NOMO-1 treated with dmso at 0.1 percent for 144 hours (cell line): Measurements from ENCODE around the gene PTCHD1.

Source experiments
- DNase-seq: peaks from one replicate; lab custom pipeline; 2025; ENCODE audit not compliant: unreplicated experiment; lab: John Stamatoyannopoulos, UW

The PTCHD1 gene

DNA sequence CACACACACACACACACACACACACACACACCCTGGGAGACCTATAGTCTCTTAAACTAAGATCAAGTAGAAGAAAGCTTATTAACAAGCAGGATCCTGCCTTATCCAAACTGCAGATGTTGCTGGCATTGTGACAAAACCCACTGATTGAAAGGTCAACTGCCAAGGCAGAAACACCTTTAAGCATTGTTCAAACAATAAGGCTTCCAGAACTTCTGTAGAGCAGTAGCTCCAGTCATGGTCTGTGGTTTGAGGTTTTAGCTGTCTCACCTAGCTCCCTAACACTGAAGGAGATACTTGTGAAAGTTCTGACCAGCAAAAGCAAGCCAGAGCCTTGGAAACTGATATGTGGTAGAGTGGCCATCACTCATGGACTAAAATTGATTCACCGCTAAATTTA lies 59.8 kb downstream of the PTCHD1 start:
- no peak for DNase-seq

DNA sequence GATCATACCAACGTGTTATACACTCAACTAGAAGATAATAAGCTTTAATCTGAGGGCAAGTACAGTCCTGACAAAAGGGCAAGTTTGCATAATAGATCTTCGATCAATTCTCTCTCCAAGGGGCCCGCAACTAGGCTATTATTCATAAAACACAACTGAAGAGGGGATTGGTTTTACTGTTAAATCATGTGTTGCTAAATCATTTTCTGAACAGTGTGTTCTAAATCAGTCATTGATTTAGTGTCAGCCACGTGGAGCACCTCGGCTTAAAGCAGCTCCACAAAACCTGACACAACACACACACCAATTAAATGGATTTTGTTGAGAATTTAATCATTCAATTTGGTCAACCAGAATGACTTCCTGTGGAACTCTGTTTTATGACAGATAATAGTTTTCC lies 61.6 kb downstream of the PTCHD1 start:
- no peak for DNase-seq

DNA sequence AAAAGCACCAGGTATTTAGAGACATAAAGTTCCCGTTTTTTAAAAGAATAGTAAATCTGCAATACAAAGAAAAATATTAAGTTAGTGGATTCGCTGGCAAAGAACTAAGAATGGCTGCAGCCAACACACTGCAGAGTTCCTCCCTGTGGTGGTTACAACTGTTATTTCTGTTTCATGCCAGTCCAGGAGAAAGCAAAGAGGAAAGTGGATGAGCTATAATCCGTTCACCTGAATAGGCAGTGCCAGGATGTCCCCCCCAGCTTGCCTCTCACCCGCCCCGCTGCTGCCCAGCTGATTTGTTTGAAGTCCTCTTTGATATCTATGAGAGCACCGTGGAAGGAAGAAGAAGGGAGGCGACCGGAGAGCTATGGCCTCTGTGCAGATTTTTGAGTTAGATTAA lies 63.9 kb downstream of the PTCHD1 start:
- no peak for DNase-seq

DNA sequence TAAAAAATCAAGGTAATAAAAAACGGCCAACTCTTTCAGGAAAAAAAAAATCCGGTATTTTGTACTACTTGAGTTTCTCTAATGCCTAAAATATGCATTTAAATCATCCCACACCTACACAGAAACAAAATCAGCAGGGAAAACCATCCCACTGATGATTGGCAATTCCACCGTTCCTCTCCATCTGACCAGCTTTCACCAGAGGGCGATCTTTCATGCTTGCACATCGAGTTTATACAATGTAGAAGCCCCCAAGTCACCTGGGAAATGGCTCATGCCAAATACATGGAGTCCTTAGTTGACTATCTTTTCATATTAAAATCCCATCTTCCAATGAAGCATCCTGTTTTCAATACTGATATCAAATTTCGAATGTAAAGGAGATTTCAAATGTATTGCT lies 69.2 kb downstream of the PTCHD1 start:
- no peak for DNase-seq

DNA sequence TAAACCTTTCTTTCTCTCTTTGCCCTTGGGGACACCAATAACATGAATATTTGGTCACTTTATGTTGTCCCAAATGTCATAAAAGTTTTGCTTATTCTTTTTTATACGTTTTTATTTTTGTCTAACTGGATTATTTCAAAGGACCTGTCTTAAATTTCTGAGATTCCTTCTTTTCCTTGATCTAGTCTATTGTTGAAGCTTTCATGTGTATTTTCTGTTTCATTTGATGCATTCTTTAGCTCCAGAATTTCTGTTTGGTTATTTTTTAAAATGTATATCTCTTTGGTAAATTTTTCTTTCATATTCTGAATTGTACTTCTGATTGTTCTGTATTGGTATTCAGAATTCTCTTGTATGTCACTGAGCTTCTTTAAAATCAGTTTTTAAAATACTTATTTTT lies 88.3 kb downstream of the PTCHD1 start:
- DNase-seq = no peak

DNA sequence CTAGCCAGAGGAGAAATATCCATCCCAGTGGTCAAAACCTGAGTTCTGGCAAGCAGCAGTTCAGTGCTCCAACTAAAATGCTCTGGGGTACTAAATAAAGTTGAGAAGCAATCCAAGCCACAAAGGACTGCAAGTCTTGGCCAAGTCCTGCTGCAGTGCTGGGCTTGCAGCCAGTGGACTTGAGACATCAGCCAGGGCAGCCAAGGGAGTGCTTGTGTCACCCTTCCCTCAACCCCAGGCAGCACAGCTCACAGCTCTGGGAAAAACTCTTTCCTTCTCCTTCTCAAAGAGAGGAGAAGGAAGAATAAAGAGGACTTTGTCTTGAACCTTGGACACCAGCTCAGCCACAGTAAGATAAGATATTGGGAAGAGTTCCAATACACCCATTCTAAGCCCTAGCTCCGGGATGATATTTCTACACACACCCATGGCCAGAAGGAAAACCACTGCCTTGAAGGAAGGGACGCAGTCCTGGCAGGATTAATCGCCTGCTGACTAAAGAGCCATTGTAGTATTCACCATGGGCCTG lies 99.8 kb downstream of the PTCHD1 start:
- DNase-seq = no peak

DNA sequence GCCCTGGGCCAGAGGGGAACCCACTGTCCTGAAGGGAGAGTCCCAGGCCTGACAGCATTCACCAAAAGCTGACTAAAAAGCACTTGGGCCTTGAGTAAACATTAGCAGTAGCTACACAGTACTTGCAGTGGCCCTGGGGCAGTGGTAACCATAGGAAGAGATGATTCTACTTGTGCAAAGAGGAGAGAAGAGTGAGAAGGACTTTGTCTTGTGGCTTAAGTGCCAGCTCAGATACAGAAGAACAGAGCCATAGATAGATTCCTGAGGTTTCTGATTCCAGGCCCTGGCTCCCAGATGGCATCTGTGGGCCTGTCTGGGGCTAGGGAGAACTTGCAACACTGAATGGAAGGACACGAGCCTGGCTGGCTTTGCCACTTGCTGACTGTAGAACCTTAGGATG lies 100.5 kb downstream of the PTCHD1 start:
- no peak for DNase-seq

DNA sequence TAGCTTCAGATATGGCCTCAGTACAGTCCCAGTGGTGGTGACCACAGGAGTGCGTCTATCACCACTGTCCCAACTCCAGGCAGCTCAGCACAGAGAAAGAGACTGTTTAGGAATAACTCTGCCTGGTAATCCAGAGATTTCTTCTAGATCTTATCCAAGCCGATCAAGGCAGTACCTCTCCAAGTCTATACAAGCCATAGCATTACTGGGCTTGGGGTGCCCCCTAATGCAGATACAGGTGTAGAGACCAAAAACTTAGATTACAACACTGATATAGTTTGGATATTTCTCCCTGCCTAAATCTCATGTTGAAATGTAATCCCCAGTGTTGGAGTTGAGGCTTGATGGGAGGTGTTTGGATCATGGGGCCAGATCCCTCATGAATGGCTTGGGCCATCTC lies 100.9 kb downstream of the PTCHD1 start:
- DNase-seq = no peak

DNA sequence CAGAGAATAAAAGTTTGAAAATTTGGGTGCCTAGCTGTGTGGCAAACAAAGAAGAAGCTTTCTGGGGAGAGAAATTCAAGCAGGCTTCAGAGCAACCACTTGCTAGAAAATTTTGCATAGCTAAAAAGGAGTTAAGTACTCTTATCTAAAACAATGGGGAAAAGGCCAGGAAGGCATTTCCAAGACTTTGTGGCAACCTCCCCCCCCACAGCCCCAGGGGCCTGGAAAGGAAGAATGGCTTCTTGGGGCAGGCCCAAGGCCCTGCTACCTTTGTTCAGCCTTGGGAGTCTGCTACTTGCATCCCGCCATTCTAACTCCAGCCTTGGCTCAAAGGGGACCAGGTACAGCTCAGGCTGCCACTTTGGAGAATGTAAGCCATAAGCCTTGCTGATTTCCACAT lies 102.2 kb downstream of the PTCHD1 start:
- no peak for DNase-seq

DNA sequence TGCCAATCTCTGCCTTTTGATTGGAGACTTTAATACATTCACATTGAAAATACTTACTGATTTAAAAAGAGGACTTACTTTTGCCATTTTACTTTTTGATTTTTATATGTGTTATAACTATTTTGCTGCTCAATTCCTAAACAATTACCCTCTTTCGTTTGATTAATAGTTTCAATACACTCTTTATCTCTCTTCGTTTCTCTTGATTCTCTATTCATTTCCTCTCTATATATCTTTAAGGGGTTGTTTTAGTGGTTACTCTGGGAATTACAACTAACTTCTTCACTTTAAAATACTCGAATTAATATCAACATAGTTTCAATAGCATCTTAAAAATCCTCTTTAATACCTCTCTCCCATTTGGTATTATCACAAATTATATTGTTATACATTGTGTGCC lies 116.6 kb downstream of the PTCHD1 start:
- no peak for DNase-seq
